ENCODE measurements around the gene ZNF239.

GRCh38 chr10:43584051-43584450 is 9.6 kb upstream of the ZNF239 start:
- TF ChIP-seq POLR2A (IDR thresholded peaks at IDR 0.05; ENCODE audit: low read length) = no peak
- no peak for TF ChIP-seq GATA1 (IDR thresholded peaks at IDR 0.05; ENCODE audit: low read depth, low read length)
